HepG2 (cell line): ENCODE measurements around the gene DACT2. TPM values are rescaled to one million over a fixed set of nuclear protein-coding genes. Genes with fewer than 3 reads are reported as not detected.

Source experiments
- ATAC-seq: fragments of 200-7000 bp; cut with Tn5 transposase; 3 replicates; pipeline ENCODE4 v1.9.1; 2020; ENCODE audit warnings: mild to moderate bottlenecking, moderate library complexity
- BruUV-seq: library from RNA; stranded (reverse); fragments of 400-500 nt; replicated peaks from 2 replicates; lab custom pipeline; 2021; lab: Mats Ljungman, UMichigan
- CTCF ChIA-PET: fragments of 300-600 bp; formaldehyde crosslinking; extraction: SDS; loops from one replicate; lab custom pipeline; 2021; ENCODE audit warnings: low total read pairs, inconsistent platforms, low intra/inter-chr PET ratio; lab: Yijun Ruan, JAX
- POLR2A ChIA-PET: fragments of 350-600 bp; sonication (Branson Sonifier 250); formaldehyde crosslinking; loops from one replicate; lab custom pipeline; 2020; ENCODE audit warnings: antibody characterized with exemption, inconsistent platforms; lab: Yijun Ruan, JAX
- DNase-seq: peaks from one replicate; pipeline ENCODE4 v3.0.0-alpha.2; 2015; ENCODE audit warnings: low spot score
- FAIRE-seq: peaks from 3 replicates; lab custom pipeline; 2011; peaks lifted over from hg19 to GRCh38; lab: Jason Lieb, UNC
- H2AFZ ChIP-seq: one replicate; pipeline ENCODE4 v1.6.1; 2011; ENCODE audit warnings: low read length, inconsistent platforms
- H3K27ac ChIP-seq: fragments of 300-600 bp; 3 replicates; pipeline ENCODE4 v1.8.0; 2011; ENCODE audit warnings: mixed run types, mild to moderate bottlenecking, mixed read lengths, low read length, inconsistent platforms; ENCODE audit not compliant: insufficient read depth; ENCODE audit errors: extremely low read length
- H3K27me3 ChIP-seq, 2 experiments: fragments of 200-600 bp in 1 of 2; 2 replicates in 1 of 2; 3 replicates in 1 of 2; pipeline versions ENCODE4 v1.6.0 to v1.8.0; 2011; ENCODE audit warnings: low read length in 2 of 2, mild to moderate bottlenecking in 2 of 2, moderate library complexity in 2 of 2, inconsistent platforms in 1 of 2; ENCODE audit not compliant: insufficient read depth in 2 of 2, control insufficient read depth in 1 of 2
- H3K36me3 ChIP-seq, 2 experiments: fragments of 200-600 bp in 1 of 2; replicated peaks in 1 of 2; 2 replicates in 1 of 2; 3 replicates in 1 of 2; pipeline versions ENCODE4 v1.5.1 to v1.8.0; 2011; ENCODE audit warnings: low read length in 2 of 2, inconsistent platforms in 1 of 2; ENCODE audit not compliant: insufficient read depth in 2 of 2, control insufficient read depth in 1 of 2
- H3K4me1 ChIP-seq: 2 replicates; pipeline ENCODE4 v1.5.1; 2012; ENCODE audit warnings: low read length, inconsistent platforms; ENCODE audit not compliant: insufficient read depth
- H3K4me2 ChIP-seq: 2 replicates; pipeline ENCODE4 v1.6.0; 2011; ENCODE audit warnings: low read depth, low read length, inconsistent platforms
- H3K4me3 ChIP-seq, 3 experiments: fragments of 200-600 bp in 1 of 3; sonication (generic), shearing (Covaris generic) in 1 of 3; replicated peaks in 1 of 3; 2 replicates each; pipeline ENCODE4 v1.5.1; 2011 to 2016; ENCODE audit warnings: low read length in 3 of 3, inconsistent platforms in 2 of 3, low read depth in 2 of 3, mild to moderate bottlenecking in 2 of 3, control low read depth in 1 of 3, mixed read lengths in 1 of 3; ENCODE audit not compliant: insufficient read depth in 1 of 3
- H3K79me2 ChIP-seq: one replicate; pipeline ENCODE4 v1.6.1; 2011; ENCODE audit warnings: low read length, inconsistent platforms; ENCODE audit not compliant: insufficient read depth
- H3K9ac ChIP-seq: 2 replicates; pipeline ENCODE4 v1.6.0; 2011; ENCODE audit warnings: mild to moderate bottlenecking, low read depth, low read length, inconsistent platforms; ENCODE audit not compliant: insufficient read depth
- H3K9me3 ChIP-seq: 2 replicates; pipeline ENCODE4 v1.5.1; 2012; ENCODE audit warnings: mild to moderate bottlenecking, low read length
- H4K20me1 ChIP-seq: 2 replicates; pipeline ENCODE4 v1.6.0; 2011; ENCODE audit warnings: inconsistent platforms, mild to moderate bottlenecking, low read length, moderate library complexity; ENCODE audit not compliant: insufficient read depth
- AHDC1 ChIP-seq: sonication (generic); formaldehyde crosslinking; IDR thresholded peaks from 2 replicates; pipeline ENCODE4 v1.5.1; 2020; ENCODE audit warnings: mild to moderate bottlenecking, missing genetic modification reagents, borderline replicate concordance
- BHLHE40 ChIP-seq: IDR thresholded peaks from 2 replicates; pipeline ENCODE4 v1.6.1; 2011; ENCODE audit warnings: low read length, improper control_type of control experiment
- CSRNP2 ChIP-seq: sonication (generic); formaldehyde crosslinking; conservative IDR thresholded peaks from 2 replicates; pipeline ENCODE4 v1.8.0; 2022; ENCODE audit warnings: low read depth, missing genetic modification reagents
- ISX ChIP-seq: sonication (generic); formaldehyde crosslinking; conservative IDR thresholded peaks from 2 replicates; pipeline ENCODE4 v1.5.0; 2020; ENCODE audit warnings: missing genetic modification reagents
- MAX ChIP-seq: IDR thresholded peaks from 2 replicates; pipeline ENCODE4 v1.6.1; 2012; ENCODE audit warnings: inconsistent platforms
- REST ChIP-seq, 2 experiments: IDR thresholded peaks; 2 replicates each; pipeline ENCODE4 v1.6.1; 2011 to 2012; ENCODE audit warnings: low read length in 2 of 2, borderline replicate concordance in 1 of 2, low read depth in 1 of 2, mild to moderate bottlenecking in 1 of 2, moderate library complexity in 1 of 2
- RNF2 ChIP-seq: fragments of 450-650 bp; conservative IDR thresholded peaks from 2 replicates; pipeline ENCODE4 v1.6.1; 2016; ENCODE audit warnings: low read depth
- ZNF652 ChIP-seq: IDR thresholded peaks from 2 replicates; pipeline ENCODE4 v1.6.1; 2016; ENCODE audit warnings: low read depth, borderline replicate concordance
- ZNF670 ChIP-seq: sonication (generic); formaldehyde crosslinking; IDR thresholded peaks from 2 replicates; pipeline ENCODE4 v1.8.0; 2022; ENCODE audit warnings: mild to moderate bottlenecking, missing genetic modification reagents, borderline replicate concordance
- ZNF781 ChIP-seq: sonication (generic); formaldehyde crosslinking; IDR thresholded peaks from 2 replicates; pipeline ENCODE4 v1.5.1; 2020; ENCODE audit warnings: borderline replicate concordance, mild to moderate bottlenecking, missing genetic modification reagents; ENCODE audit errors: not compliant biosample characterization
- WGBS: methylation state at CpG from one replicate; pipeline ENCODE4 v1.1.6; 2017; ENCODE audit warnings: low lambda C conversion rate; 5-methylcytosine and 5-hydroxymethylcytosine counted together
- in situ Hi-C: cut with HindIII; loops from 2 replicates; pipeline ENCODE4 v1.10.0; 2017; ENCODE audit warnings: low pct_unique_long_range_greater_than_20kb; ENCODE audit not compliant: extremely low pct_ligation_motif_present
- intact Hi-C: fragments of 100-400 bp; cut with micrococcal nuclease; formaldehyde crosslinking; loops from one replicate; pipeline ENCODE4 v1.10.0; 2022; ENCODE audit not compliant: unreplicated experiment
- polyA plus RNA-seq, 8 experiments: library from polyadenylated mRNA; depleted of rRNA in 3 of 8; stranded (reverse) in 7 of 8; unstranded in 1 of 8; fragments of >200 nt; fragmentation: Illumina TruSeq in 4 of 8; extraction: Trizol in 4 of 8; gene quantifications; 2 replicates each; pipeline versions ENCODE4 v1.2.1 to v1.2.3, GENCODE V29; 2011 to 2016; ENCODE audit warnings: low read depth in 4 of 8, missing spikeins in 1 of 8, mixed read lengths in 1 of 8; ENCODE audit not compliant: insufficient read depth in 1 of 8
- total RNA-seq, 5 experiments: library from RNA; depleted of rRNA; stranded (reverse); fragments of >200 nt; fragmentation: Illumina TruSeq; extraction: Trizol; gene quantifications; 2 replicates each; pipeline ENCODE4 v1.2.3, GENCODE V29; 2016; ENCODE audit warnings: low read depth in 1 of 5

Gene DACT2
- total and polyA plus RNA-seq, 2 of the 13 experiments (the other 11 are each of a cell fraction or from before 2014, with no cell fraction given), result 0.15 TPM; not detected in 1

GRCh38 chr6:168362276-168362990 lies 42.9 kb upstream of the DACT2 start:
- TF ChIP-seq REST (IDR thresholded peaks at IDR 0.05; ENCODE audit: borderline replicate concordance in 1 of 2, low read depth in 1 of 2, low read length in 2 of 2) (no peak), ZNF670 (CRISPR knock-in tag) (no peak), RNF2 (no peak), ISX (CRISPR knock-in tag) (no peak), CSRNP2 (CRISPR knock-in tag) (no peak), BHLHE40 (no peak), ZNF781 (CRISPR knock-in tag) (no peak), ZNF652 (CRISPR knock-in tag) (no peak), MAX (no peak), AHDC1 (CRISPR knock-in tag) (no peak)
- Histone ChIP-seq H2AFZ (no peak overlapping the region), H3K27ac (no peak overlapping the region), H3K4me3 (no peak overlapping the region), H3K27me3 (peaks cover 5 to 26% of the 10 kb centered on the region in 2 experiments; a peak in 3 of 5 replicates), H3K79me2 (no peaks in the 10 kb centered on the region), H3K36me3 (no peaks in the 10 kb centered on the region), H3K4me2 (no peak overlapping the region), H3K9me3 (no peaks in the 10 kb centered on the region), H3K4me1 (no peaks in the 10 kb centered on the region), H4K20me1 (no peaks in the 10 kb centered on the region), H3K9ac (no peak overlapping the region)
- ChIA-PET CTCF (no interaction called here), POLR2A (no interaction called here)
- intact Hi-C loops (no loop called here), in situ Hi-C loops (no loop called here)
- ATAC-seq (no peak), FAIRE-seq (no peak), DNase-seq (no peak)
- WGBS, result 67% methylated on average over 7 of the region's 10 CpGs
- BruUV-seq, result no TSS peak
